Umbilical cord (tissue), 2 donors: Measurements from ENCODE around the gene APOBEC3G. TPM values are rescaled to one million over a fixed set of nuclear protein-coding genes. Genes with fewer than 3 reads are reported as not detected.
"Not testable (repeated sequence)": the region's sequence is repeated elsewhere in the genome, so short reads cannot be mapped to it uniquely, and the experiment has no call there.

Experiments used
- DNase-seq: peaks from one replicate; pipeline ENCODE4 v3.0.0-alpha.2; 2015; ENCODE audit warnings: low spot score
- total RNA-seq: library from RNA; depleted of rRNA; stranded (reverse); fragments of >200 nt; gene quantifications from one replicate; pipeline ENCODE4 v1.2.3, GENCODE V29; 2014; ENCODE audit warnings: low replicate concordance; ENCODE audit not compliant: insufficient read depth

The APOBEC3G gene
- total RNA-seq, 1 donor from 2014 or later, result 7.9 TPM

- DNase-seq, result not testable (repeated sequence)
Measured at GRCh38 chr22:39066442-39067276, 10.4 kb upstream of the APOBEC3G start.

GRCh38 chr22:39068033-39068785, 8.9 kb upstream of the APOBEC3G start:
- DNase-seq, result no peak

GRCh38 chr22:39070186-39070585, 6.9 kb upstream of the APOBEC3G start:
- no peak for DNase-seq

GRCh38 chr22:39072581-39072981, 4.5 kb upstream of the APOBEC3G start:
- not testable (repeated sequence) for DNase-seq

- no peak for DNase-seq
Measured at GRCh38 chr22:39073981-39074380, 3.1 kb upstream of the APOBEC3G start.

- not testable (repeated sequence) for DNase-seq
Measured at GRCh38 chr22:39076155-39077025, 685 bp upstream of the APOBEC3G start.

- not testable (repeated sequence) for DNase-seq
Measured at GRCh38 chr22:39077912-39078311, 837 bp downstream of the APOBEC3G start.

GRCh38 chr22:39078329-39078728, 1.3 kb downstream of the APOBEC3G start:
- DNase-seq, result no peak

GRCh38 chr22:39079054-39079637, 2.1 kb downstream of the APOBEC3G start:
- not testable (repeated sequence) for DNase-seq

- DNase-seq, result no peak
Measured at GRCh38 chr22:39080052-39080762, 3.1 kb downstream of the APOBEC3G start.

- no peak for DNase-seq
Measured at GRCh38 chr22:39081016-39081415, 3.9 kb downstream of the APOBEC3G start.

GRCh38 chr22:39081598-39081997, 4.5 kb downstream of the APOBEC3G start:
- no peak for DNase-seq

GRCh38 chr22:39083212-39084165, 6.4 kb downstream of the APOBEC3G start:
- DNase-seq, result no peak

GRCh38 chr22:39084666-39085065, 7.6 kb downstream of the APOBEC3G start:
- DNase-seq, result no peak

- DNase-seq, result no peak
Measured at GRCh38 chr22:39087098-39087497, 10.0 kb downstream of the APOBEC3G start.

GRCh38 chr22:39087881-39088684, 11.0 kb downstream of the APOBEC3G start:
- DNase-seq, result no peak

GRCh38 chr22:39088685-39089032, 11.6 kb downstream of the APOBEC3G start:
- DNase-seq, result no peak

GRCh38 chr22:39089928-39090327, 12.9 kb downstream of the APOBEC3G start:
- DNase-seq, result no peak
